Measurements from ENCODE around the gene ISLR2. TPM values are rescaled to one million over a fixed set of nuclear protein-coding genes. Genes with fewer than 3 reads are reported as not detected.

ISLR2 gene
- polyA plus RNA-seq, 1 donor (not counting 4 experiments of a cell fraction or from before 2014, with no cell fraction given), result not detected

GRCh38 chr15:74174219-74174957 lies 44.0 kb downstream of the ISLR2 start:
- TF ChIP-seq CTCF (optimal IDR thresholded peaks at IDR 0.05 in 1 of 3, IDR thresholded peaks at IDR 0.05 in 1 of 3, conservative IDR thresholded peaks at IDR 0.05 in 1 of 3; ENCODE audit: extremely low read depth in 1 of 3, insufficient read depth in 2 of 3, low read length in 3 of 3) (no peak), EZH2 (IDR thresholded peaks at IDR 0.05; ENCODE audit: low read length) (no peak)
- H4K20me1 ChIP-seq (ENCODE audit: control insufficient read depth, extremely low read depth, insufficient read depth, low read length), result no peaks in the 10 kb centered on the region
- H2AFZ ChIP-seq (ENCODE audit: control insufficient read depth, low read length), result no peak overlapping the region
- H3K9me3 ChIP-seq (ENCODE audit: control insufficient read depth, low read depth, low read length), result no peaks in the 10 kb centered on the region
- dilution Hi-C loops (cut with MboI; ENCODE audit: extremely low pct_ligation_motif_present, low sequenced_read_pairs), result no loop called here
- H3K4me2 ChIP-seq (ENCODE audit: control insufficient read depth, extremely low read depth, insufficient read depth, low read depth, low read length), result no peak overlapping the region
- H3K9ac ChIP-seq (ENCODE audit: control insufficient read depth, extremely low read depth, insufficient read depth, low read length), result no peak overlapping the region
- no peaks in the 10 kb centered on the region for H3K79me2 ChIP-seq (ENCODE audit: control insufficient read depth, insufficient read depth, low read length)
- no peaks in the 10 kb centered on the region for H3K9me1 ChIP-seq (ENCODE audit: control insufficient read depth, extremely low read depth, insufficient read depth, low read length)
- peaks cover 24% of the 10 kb centered on the region for H3K27me3 ChIP-seq (ENCODE audit: control insufficient read depth, extremely low read depth, insufficient read depth, low read length)
- no peaks in the 10 kb centered on the region for H3K4me1 ChIP-seq (ENCODE audit: control insufficient read depth, extremely low read depth, insufficient read depth, low read length)
- FAIRE-seq (no peak), DNase-seq (ENCODE audit: low read depth, low spot score) (no peak)
- H3K4me3 ChIP-seq (ENCODE audit: control insufficient read depth in 2 of 3, extremely low read depth in 1 of 3, insufficient read depth in 2 of 3, low read depth in 1 of 3, low read length in 3 of 3), result no peak overlapping the region
- H3K36me3 ChIP-seq (ENCODE audit: control insufficient read depth in 2 of 2, extremely low read depth in 1 of 2, insufficient read depth in 2 of 2, low read length in 2 of 2), result no peaks in the 10 kb centered on the region
- H3K27ac ChIP-seq (ENCODE audit: control insufficient read depth, insufficient read depth, low read length), result no peak overlapping the region

- DNase-seq (ENCODE audit: low read depth, low spot score) (no peak), FAIRE-seq (no peak)
- Histone ChIP-seq H3K9me3 (ENCODE audit: control insufficient read depth, low read depth, low read length) (no peaks in the 10 kb centered on the region), H3K4me1 (ENCODE audit: control insufficient read depth, extremely low read depth, insufficient read depth, low read length) (no peaks in the 10 kb centered on the region), H3K36me3 (ENCODE audit: control insufficient read depth in 2 of 2, extremely low read depth in 1 of 2, insufficient read depth in 2 of 2, low read length in 2 of 2) (no peaks in the 10 kb centered on the region), H3K9me1 (ENCODE audit: control insufficient read depth, extremely low read depth, insufficient read depth, low read length) (no peaks in the 10 kb centered on the region), H3K27ac (ENCODE audit: control insufficient read depth, insufficient read depth, low read length) (no peak overlapping the region), H3K27me3 (ENCODE audit: control insufficient read depth, extremely low read depth, insufficient read depth, low read length) (peaks cover 24% of the 10 kb centered on the region), H2AFZ (ENCODE audit: control insufficient read depth, low read length) (no peak overlapping the region), H3K79me2 (ENCODE audit: control insufficient read depth, insufficient read depth, low read length) (no peaks in the 10 kb centered on the region), H3K4me3 (ENCODE audit: control insufficient read depth in 2 of 3, extremely low read depth in 1 of 3, insufficient read depth in 2 of 3, low read depth in 1 of 3, low read length in 3 of 3) (no peak overlapping the region), H4K20me1 (ENCODE audit: control insufficient read depth, extremely low read depth, insufficient read depth, low read length) (no peaks in the 10 kb centered on the region), H3K4me2 (ENCODE audit: control insufficient read depth, extremely low read depth, insufficient read depth, low read depth, low read length) (no peak overlapping the region), H3K9ac (ENCODE audit: control insufficient read depth, extremely low read depth, insufficient read depth, low read length) (no peak overlapping the region)
- TF ChIP-seq EZH2 (IDR thresholded peaks at IDR 0.05; ENCODE audit: low read length), result no peak
- TF ChIP-seq CTCF (optimal IDR thresholded peaks at IDR 0.05 in 1 of 3, IDR thresholded peaks at IDR 0.05 in 1 of 3, conservative IDR thresholded peaks at IDR 0.05 in 1 of 3; ENCODE audit: extremely low read depth in 1 of 3, insufficient read depth in 2 of 3, low read length in 3 of 3), result no peak
- dilution Hi-C loops (cut with MboI; ENCODE audit: extremely low pct_ligation_motif_present, low sequenced_read_pairs), result no loop called here
These were observed 44.5 kb downstream of the ISLR2 start for GRCh38 chr15:74174958-74175253.
